Uterus (tissue), 4 donors: ENCODE results near the gene PTS. TPM values are rescaled to one million over a fixed set of nuclear protein-coding genes. Genes with fewer than 3 reads are reported as not detected.
"Not testable (repeated sequence)": the region's sequence is repeated elsewhere in the genome, so short reads cannot be mapped to it uniquely, and the experiment has no call there.

ENCODE experiments used
- DNase-seq, 2 donors: peaks; one replicate each; pipeline ENCODE4 v3.0.0-alpha.2; 2019 to 2020
- H3K27ac ChIP-seq, 2 donors: fragments of 200-600 bp; sonication (generic); 1 replicate in 1 of 2; 2 replicates in 1 of 2; pipeline ENCODE4 v1.5.1; 2016 to 2018
- H3K27me3 ChIP-seq, 2 donors: fragments of 200-600 bp; sonication (generic); one replicate each; pipeline ENCODE4 v1.5.1; 2018 to 2019; ENCODE audit warnings: control low read depth in 1 of 2
- H3K36me3 ChIP-seq, 2 donors: fragments of 200-600 bp; sonication (generic); one replicate each; pipeline ENCODE4 v1.5.1; 2019; ENCODE audit warnings: control low read depth in 1 of 2
- H3K4me1 ChIP-seq, 2 donors: fragments of 200-600 bp; sonication (generic); one replicate each; pipeline ENCODE4 v1.5.1; 2018 to 2019; ENCODE audit warnings: control low read depth in 1 of 2
- H3K4me3 ChIP-seq, 2 donors: fragments of 200-600 bp; sonication (generic); 1 replicate in 1 of 2; 2 replicates in 1 of 2; pipeline ENCODE4 v1.5.1; 2018 to 2019; ENCODE audit warnings: mild to moderate bottlenecking in 1 of 2
- H3K9me3 ChIP-seq, 2 donors: fragments of 200-600 bp; sonication (generic); one replicate each; pipeline ENCODE4 v1.5.1; 2019; ENCODE audit warnings: control low read depth in 1 of 2
- CTCF ChIP-seq, 4 experiments: fragments of 200-600 bp in 2 of 4; fragments of 450-650 bp in 2 of 4; sonication (generic) in 2 of 4; IDR thresholded peaks; one replicate each; pipeline ENCODE4 v1.5.1; 2016 to 2019; ENCODE audit warnings: antibody characterized with exemption in 4 of 4, mild to moderate bottlenecking in 2 of 4, moderate library complexity in 1 of 4
- POLR2A ChIP-seq, 2 donors: fragments of 450-650 bp; IDR thresholded peaks; one replicate each; pipeline ENCODE4 v1.6.1; 2016; ENCODE audit warnings: antibody characterized with exemption in 2 of 2, mild to moderate bottlenecking in 1 of 2, moderate library complexity in 1 of 2
- intact Hi-C: fragments of 100-400 bp; cut with DNase I; formaldehyde crosslinking; loops from one replicate; pipeline ENCODE4 v1.15.1; 2023; ENCODE audit warnings: low total_unique reads
- total RNA-seq, 4 donors: library from RNA; depleted of rRNA in 3 of 4; stranded (reverse); fragments of >200 nt in 3 of 4; gene quantifications; one replicate each; pipeline versions ENCODE4 v1.1.0 to v1.2.4, GENCODE V29; 2014 to 2023
- donor health status: DM: yes; HTN: yes; CAD: no.

PTS gene
- total RNA-seq, 4 donors from 2014 or later: 15.9 to 43.5 (median 35.4) TPM

GRCh38 chr11:112182867-112183266 lies 43.4 kb upstream of the PTS start:
- intact Hi-C loops: no loop called here
- H3K27ac ChIP-seq: no peak overlapping the region
- TF ChIP-seq CTCF (IDR thresholded peaks at IDR 0.05): no peak
- TF ChIP-seq POLR2A (IDR thresholded peaks at IDR 0.05): no peak
- H3K36me3 ChIP-seq: no peaks in the 10 kb centered on the region
- no peaks in the 10 kb centered on the region for H3K4me1 ChIP-seq
- no peaks in the 10 kb centered on the region for H3K27me3 ChIP-seq
- DNase-seq: no peak
- no peaks in the 10 kb centered on the region for H3K9me3 ChIP-seq
- no peak overlapping the region for H3K4me3 ChIP-seq

GRCh38 chr11:112185883-112186282 lies 40.3 kb upstream of the PTS start:
- Histone ChIP-seq H3K27ac (no peak overlapping the region), H3K27me3 (no peaks in the 10 kb centered on the region), H3K36me3 (no peaks in the 10 kb centered on the region), H3K4me1 (no peaks in the 10 kb centered on the region), H3K4me3 (no peak overlapping the region), H3K9me3 (no peaks in the 10 kb centered on the region)
- TF ChIP-seq CTCF (IDR thresholded peaks at IDR 0.05): no peak
- TF ChIP-seq POLR2A (IDR thresholded peaks at IDR 0.05): no peak
- intact Hi-C loops: no loop called here
- no peak for DNase-seq

- Histone ChIP-seq H3K9me3 (no peaks in the 10 kb centered on the region), H3K27ac (no peak overlapping the region), H3K4me1 (no peaks in the 10 kb centered on the region), H3K27me3 (no peaks in the 10 kb centered on the region), H3K36me3 (no peaks in the 10 kb centered on the region), H3K4me3 (no peak overlapping the region)
- no peak for TF ChIP-seq POLR2A (IDR thresholded peaks at IDR 0.05)
- no peak for TF ChIP-seq CTCF (IDR thresholded peaks at IDR 0.05)
- intact Hi-C loops: no loop called here
- no peak for DNase-seq
Measured at GRCh38 chr11:112186304-112186703, 39.9 kb upstream of the PTS start.

GRCh38 chr11:112195113-112195512 lies 31.1 kb upstream of the PTS start:
- intact Hi-C loops, H3K36me3 ChIP-seq: not testable (repeated sequence)

GRCh38 chr11:112195951-112196351 lies 30.3 kb upstream of the PTS start:
- no peaks in the 10 kb centered on the region for H3K9me3 ChIP-seq
- no peaks in the 10 kb centered on the region for H3K4me1 ChIP-seq
- intact Hi-C loops: no loop called here
- H3K27ac ChIP-seq: no peak overlapping the region
- H3K27me3 ChIP-seq: no peaks in the 10 kb centered on the region
- TF ChIP-seq POLR2A (IDR thresholded peaks at IDR 0.05) (no peak), CTCF (IDR thresholded peaks at IDR 0.05) (no peak)
- no peak overlapping the region for H3K4me3 ChIP-seq
- no peaks in the 10 kb centered on the region for H3K36me3 ChIP-seq
- DNase-seq: no peak

More at GRCh38 chr11:112195113-112195512, 31.1 kb upstream of the PTS start:
- H3K9me3 ChIP-seq, DNase-seq, H3K27me3 ChIP-seq, H3K4me3 ChIP-seq, H3K4me1 ChIP-seq, H3K27ac ChIP-seq: not testable (repeated sequence)

- intact Hi-C loops: no loop called here
- Histone ChIP-seq H3K4me3 (no peak overlapping the region), H3K27ac (no peak overlapping the region), H3K9me3 (no peaks in the 10 kb centered on the region), H3K4me1 (no peaks in the 10 kb centered on the region), H3K36me3 (no peaks in the 10 kb centered on the region), H3K27me3 (no peaks in the 10 kb centered on the region)
- no peak for DNase-seq
- TF ChIP-seq CTCF (IDR thresholded peaks at IDR 0.05) (no peak), POLR2A (IDR thresholded peaks at IDR 0.05) (no peak)
Measured at GRCh38 chr11:112196519-112197087, 29.6 kb upstream of the PTS start.

GRCh38 chr11:112199101-112199500 lies 27.1 kb upstream of the PTS start:
- H3K4me3 ChIP-seq, H3K4me1 ChIP-seq, H3K27ac ChIP-seq, DNase-seq, H3K9me3 ChIP-seq, H3K36me3 ChIP-seq, H3K27me3 ChIP-seq, intact Hi-C loops: not testable (repeated sequence)
